Stimulated activated CD4-positive, alpha-beta T cell treated with anti-CD3 and anti-CD28 coated beads, Interleukin-12 subunit alpha, Interleukin-12 subunit beta, amount 100 ng/mL, for 48 hours (primary cell): Measurements from ENCODE around the gene LAMTOR1.
A peak's percentile ranks its signal among the peaks of the same experiment; 100 is the strongest.
"Not testable (repeated sequence)": the region's sequence is repeated elsewhere in the genome, so short reads cannot be mapped to it uniquely, and the experiment has no call there.

Experiments
- DNase-seq, 3 donors: peaks; one replicate each; pipeline ENCODE4 v3.0.0-alpha.2; 2020; ENCODE audit warnings: low read depth in 2 of 3, low spot score in 1 of 3

LAMTOR1 gene

DNA sequence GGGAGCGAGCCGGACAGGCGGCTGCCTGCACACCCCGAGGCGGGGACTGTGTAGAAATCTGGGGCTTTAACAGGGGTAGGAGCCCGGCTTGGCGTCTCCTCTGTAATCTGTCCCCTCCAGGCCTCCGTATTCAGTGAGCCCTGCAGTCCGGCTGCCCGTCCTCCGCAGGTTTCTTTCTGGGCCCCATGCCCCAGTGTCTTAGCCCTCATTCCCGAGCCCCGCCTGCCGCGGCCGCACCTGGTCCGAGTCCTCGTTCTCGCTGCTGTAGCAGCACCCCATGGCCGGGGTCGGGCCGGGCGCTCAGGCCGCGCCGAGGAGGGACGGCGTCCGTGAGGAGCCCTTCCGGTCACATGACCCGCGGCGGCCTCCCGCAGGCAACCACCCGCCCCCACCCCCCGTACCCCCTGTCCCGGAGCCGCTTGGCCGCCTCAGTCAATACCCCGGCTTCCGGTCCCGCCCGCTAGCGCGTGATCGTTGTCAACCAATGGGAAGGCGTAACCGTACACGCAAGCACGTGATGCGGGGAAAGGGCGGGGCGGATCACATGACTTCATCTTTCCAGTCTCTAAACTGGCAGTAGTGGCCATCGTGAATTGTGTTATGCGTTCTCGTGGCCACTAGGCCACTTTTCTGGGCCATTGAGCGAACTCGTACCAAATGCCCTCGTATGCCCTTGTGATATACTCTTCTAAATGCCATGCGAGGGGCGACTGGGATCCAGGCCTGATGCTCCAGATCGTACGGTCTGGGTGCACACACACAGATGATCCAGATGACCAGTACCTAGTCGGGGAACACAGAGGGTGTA lies at the start of gene LAMTOR1:
TSS of gene LAMTOR1 (minus strand) at position 352 of the 808 bp plus-strand sequence. CDS start at position 279, 73 bp downstream.
- peak; percentile 97 to 99 (median 98) for DNase-seq

DNA sequence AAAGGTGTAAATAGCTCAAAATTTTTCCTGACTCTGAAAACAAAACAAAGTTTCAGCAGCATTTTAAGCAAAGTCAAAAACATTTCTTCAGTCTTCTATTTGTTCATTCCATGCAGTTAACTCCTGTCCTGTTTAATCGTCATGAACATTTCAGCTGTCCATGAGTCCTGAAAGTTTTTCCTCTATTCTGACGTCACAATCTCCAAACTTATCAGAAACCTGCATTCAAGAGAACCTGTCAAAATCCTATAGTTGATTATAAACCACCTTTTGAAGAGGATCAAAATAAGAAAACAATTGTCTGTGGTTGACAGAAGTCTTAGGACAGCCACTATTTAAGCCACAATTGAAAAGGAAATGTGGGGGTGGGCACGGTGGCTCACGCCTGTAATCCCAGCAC lies 47.8 kb upstream of the LAMTOR1 start:
- no peak for DNase-seq

DNA sequence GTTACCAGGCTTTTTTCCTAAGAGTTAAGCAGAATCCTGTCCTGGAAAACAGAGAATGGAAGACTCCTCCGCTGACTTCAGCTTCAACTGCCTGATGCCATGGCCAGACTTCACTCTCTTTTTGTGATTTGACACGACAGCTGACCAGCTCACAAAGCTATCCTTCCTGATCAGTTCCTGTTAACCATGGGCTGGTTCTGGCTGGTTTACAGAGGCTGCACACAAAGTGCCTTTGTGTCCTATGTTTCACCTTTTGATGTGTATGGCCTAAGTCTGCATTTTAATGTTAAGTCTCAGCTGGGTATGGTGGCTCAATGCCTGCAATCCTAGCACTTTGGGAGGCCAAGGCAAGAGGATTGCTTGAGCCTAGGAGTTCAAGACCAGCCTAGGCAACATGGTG lies 43.5 kb upstream of the LAMTOR1 start:
- DNase-seq = no peak

DNA sequence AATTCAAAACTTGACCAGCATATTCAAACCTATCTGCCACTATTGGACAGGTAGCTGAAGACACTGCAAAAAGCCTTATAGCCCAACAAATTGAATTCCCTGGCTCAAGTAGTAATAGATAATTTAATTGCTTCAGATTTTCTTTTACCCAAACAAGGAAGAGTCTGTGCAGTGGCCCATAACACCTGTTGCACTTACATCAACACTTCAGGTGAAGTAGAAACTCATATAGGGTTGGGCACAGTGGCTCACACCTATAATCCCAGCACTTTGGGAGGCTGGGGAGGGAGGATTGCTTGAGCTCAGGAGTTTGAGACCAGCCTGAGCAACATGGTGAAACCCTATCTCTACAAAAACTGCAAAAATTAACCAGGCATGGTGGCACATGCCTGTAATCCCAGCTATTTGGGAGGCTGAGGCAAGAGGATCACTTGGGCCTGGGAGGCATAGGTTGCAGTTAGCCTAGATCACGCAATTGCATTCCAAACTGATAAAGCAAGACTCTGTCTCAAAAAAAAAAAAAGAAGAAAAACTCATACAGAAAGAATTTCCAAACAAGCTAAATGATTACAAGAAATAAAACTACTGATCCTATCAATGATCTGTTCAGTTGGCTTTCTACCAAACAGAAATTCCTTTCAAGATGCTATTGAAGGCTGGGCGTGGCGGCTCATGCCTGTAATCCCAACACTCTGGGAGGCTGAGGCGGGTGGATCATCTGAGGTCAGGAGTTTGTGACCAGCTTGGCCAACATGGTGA lies 41.9 kb upstream of the LAMTOR1 start:
- DNase-seq = no peak

DNA sequence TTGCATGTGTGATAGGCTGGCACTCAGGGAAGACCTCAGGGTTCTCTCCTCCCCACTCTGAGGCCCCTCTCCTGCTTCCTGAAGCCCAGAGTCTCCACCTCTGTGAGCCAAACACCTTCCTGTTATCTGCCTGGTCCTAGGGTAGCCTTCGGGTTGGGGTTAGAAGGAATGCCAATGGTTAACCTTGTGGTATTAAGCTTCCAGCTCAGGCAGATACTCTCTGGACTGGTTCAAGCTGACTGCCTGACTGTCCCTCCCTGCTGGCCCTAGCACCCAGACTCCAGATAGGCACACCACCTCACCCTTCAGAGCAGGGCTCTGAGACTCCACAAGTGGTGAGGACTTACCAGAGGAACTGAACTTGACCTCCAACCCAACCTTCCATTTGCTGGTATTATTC lies 39.4 kb upstream of the LAMTOR1 start:
- not testable (repeated sequence) for DNase-seq

DNA sequence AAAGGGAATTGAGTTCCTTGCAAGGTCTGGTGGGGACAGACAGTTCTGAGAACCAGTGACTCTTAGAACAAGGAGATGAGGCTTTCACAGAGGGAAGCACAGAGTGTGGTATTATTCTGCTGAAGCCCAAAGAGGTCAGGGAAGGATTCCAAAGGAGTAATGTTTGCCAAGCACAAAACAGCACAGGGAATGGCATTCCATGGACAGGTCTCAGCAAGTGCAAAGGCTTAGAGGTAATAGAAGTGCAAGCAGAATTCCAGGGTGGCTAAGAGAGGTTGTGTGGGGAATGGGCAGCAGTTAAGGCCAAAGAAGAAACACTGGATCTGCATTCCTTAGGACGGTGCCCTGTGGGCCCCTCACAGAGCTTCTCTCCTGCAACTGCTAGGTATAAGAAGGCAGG lies 39.0 kb upstream of the LAMTOR1 start:
- DNase-seq = not testable (repeated sequence)

DNA sequence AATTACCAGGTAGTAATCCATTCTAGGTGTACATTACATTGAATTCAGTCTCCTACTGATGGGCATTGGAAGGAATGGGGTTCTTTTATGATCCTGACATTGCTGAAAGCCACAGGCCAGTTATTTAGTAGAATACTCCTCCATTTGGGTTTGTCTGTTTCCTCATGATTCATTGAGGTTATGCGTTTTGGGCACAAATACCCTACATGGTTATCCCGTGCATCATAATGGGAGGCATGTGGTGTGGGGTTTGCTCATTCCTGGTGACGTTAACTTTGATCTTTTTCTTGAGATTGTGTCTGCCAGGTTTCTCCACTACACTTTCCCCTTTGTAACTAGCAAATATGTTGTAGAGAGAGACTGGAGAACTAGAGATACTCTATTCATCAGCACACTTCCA lies 38.0 kb upstream of the LAMTOR1 start:
- DNase-seq = peak in 2 of 3 donors; percentile 19 to 27

DNA sequence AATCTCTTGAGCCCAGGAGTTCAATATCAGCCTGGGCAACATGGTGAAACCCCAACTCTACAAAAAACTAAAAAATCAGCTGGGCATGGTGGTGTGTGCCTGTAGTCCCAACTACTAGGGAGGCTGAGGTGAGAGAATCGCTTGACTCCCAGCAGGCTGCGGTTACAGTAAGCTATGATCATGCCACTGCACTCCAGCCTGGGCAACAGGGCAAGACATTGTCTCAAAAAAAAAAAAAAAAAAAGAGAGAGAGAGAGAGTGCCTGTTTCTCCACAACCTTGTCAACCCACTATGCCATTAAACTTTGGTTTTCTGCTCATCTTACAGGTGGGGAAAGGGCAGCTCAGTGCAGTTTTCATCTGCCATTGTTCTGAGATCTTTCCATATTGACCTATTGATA lies 37.6 kb upstream of the LAMTOR1 start:
- DNase-seq = no peak

DNA sequence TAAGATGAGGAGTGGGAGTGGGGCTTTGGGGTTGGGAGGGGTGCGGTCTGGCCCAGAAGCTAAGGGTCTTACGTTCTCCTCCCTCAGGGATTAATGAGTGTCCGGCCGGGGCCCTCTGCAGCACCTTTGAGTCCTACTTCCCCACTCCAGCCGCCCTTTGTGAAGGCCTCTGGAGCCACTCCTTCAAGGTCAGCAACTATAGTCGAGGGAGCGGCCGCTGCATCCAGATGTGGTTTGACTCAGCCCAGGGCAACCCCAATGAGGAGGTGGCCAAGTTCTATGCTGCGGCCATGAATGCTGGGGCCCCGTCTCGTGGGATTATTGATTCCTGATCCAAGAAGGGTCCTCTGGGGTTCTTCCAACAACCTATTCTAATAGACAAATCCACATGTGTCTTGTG lies 36.4 kb upstream of the LAMTOR1 start:
- DNase-seq = no peak

DNA sequence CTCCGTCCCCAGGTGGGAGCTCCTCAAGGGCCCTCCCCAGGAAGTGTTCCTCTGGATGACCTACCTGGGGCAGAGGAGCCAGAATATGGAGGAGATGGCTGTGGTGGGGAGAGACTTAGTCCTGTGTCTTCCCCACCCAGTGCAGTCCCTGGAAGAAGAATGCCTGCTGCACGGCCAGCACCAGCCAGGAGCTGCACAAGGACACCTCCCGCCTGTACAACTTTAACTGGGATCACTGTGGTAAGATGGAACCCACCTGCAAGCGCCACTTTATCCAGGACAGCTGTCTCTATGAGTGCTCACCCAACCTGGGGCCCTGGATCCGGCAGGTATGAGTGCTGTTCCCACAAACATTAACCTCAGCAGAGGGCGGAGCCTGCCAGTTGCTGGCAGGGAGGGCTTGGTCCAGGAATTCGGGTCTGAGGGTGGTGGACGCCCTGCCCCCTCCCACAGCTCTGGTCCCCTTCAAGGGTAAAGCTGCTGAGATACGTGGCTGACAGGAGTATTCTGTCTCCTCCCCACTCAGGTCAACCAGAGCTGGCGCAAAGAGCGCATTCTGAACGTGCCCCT lies 35.8 kb upstream of the LAMTOR1 start:
- no peak for DNase-seq

DNA sequence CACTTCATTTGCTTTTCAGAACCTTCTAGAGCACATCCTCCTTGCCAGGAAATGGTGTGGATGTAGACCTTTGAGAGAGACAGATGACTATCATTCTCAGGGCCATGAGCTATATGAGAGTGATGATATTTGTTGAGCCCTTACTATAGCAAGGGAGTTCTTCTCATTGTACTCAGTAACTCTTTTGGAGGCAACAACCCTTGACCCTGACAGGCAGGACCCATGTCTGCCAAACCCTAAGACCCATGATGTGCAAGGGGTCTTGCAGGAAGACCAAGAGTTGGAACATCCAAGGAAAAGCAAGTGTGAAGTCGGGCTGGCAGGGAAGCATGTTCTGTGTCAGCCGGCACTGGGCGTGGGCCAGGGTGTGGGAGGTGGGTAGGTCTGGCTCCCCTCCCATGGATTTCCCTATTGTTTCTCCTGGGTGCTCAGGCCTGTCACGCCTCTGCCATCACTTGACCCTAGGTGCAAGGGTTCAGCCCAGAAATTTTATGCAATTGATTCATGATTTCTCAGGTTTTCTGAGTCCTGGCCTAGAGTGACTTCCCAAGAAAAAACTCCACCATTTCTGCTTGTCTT lies 33.7 kb upstream of the LAMTOR1 start:
- DNase-seq = no peak

DNA sequence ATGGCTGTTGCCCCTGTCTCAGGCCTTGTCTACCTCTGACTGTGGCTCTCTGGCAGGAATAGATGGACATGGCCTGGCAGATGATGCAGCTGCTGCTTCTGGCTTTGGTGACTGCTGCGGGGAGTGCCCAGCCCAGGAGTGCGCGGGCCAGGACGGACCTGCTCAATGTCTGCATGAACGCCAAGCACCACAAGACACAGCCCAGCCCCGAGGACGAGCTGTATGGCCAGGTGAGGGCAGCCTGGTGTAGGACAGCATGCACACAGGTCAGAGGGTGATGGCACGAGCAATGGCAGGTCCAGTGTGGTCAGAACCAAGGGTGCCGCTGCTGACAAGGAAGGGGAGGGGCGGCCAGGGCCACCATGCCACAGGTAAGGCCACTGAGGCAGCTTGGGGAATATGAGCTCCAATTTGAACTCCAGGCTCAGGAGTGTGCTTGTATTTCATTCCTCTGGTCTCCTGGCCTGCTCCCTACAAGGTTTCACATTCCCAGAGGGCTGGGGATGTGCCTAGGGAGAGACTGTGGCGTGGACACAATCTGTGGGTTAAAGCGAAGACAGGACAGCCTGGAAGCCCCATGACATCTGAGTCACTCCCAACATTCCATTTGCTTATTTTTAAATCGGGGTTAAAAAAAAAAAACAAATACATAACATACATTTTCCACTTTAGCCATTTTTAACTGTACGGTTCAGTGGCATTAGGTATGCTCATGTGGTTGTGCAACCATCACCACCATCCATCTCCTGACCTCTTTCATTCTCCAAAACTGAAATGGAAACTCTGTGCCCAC lies 33.0 kb upstream of the LAMTOR1 start:
- no peak for DNase-seq

DNA sequence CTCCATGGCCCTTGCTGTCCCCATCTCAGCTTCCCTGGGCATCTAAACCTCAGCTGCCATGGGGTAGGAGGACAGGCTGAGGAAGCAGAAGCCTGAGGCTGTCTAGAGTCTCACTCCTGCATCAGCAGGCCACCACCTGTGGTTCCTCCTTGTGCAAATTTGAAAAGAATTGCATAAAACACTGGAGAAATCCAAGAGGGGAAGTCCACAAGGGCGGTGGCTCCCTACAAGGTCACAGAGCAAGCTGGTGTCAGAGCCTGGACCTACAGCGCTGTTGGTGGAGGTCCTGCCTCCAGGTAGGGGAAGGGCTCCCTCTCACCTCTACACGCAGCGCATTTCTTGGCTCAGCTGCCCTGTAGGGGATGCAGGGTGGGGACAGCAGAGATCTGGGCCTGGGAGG lies 32.4 kb upstream of the LAMTOR1 start, which contains the start of gene FOLR3:
TSS of gene FOLR3 (plus strand) at position 253 of the 400 bp plus-strand sequence. CDS start 228 bp downstream, outside the sequence.
- not testable (repeated sequence) for DNase-seq

DNA sequence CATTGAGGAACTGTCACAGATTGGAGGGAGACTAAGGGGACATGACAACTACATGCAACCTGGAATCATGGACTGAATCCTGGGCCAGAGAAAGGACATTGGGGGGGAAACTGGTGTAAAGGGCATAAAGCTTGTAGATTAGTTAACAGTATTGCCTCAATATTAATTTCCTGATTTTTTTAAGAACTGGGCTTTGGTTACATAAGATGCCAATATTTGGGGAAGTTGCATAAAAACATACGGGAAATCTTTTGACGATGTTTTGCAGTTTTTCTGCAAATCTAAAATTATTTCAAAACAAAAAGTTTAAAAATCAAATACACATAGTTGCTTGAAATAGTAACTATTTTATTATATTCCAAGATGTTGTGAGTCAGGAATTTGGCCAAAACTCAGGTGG lies 29.5 kb upstream of the LAMTOR1 start:
- DNase-seq = no peak

DNA sequence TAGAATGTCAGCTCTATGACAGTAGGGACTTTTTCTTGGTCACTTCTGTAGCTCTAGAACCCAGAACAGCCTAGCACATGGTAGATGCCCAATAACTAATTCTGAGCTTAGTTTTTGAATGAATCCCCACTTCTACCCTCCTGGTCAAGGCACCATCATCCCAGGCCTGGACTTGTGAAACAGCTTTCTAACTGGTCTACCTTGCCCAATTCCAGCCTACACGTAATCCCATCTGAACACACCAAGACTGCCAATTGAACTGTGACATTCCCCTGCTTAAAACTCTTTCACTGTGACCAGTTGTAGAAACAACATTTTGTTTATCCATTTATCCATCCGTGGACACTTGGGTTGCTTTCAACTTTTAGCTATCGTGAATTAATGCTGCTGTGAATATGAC lies 26.3 kb upstream of the LAMTOR1 start:
- no peak for DNase-seq

DNA sequence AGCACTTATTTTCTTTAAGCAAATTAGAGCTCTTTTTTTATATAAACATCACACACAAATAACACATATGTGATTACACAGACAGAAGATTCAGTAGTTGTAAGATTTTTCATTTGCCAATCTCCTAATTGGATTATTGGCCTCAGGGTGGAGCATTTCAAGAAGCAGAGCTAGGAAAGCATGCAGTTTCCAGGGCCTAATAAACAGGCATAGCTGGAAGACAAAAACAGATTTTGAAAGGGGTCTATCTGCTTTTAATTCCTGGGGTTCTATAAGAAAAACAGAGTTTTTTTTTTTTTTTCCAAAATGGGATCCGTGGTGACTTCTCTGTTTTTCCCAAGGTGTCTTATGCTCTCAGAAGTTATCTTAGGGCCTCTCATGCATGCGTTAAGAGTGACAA lies 24.8 kb upstream of the LAMTOR1 start:
- DNase-seq = no peak

DNA sequence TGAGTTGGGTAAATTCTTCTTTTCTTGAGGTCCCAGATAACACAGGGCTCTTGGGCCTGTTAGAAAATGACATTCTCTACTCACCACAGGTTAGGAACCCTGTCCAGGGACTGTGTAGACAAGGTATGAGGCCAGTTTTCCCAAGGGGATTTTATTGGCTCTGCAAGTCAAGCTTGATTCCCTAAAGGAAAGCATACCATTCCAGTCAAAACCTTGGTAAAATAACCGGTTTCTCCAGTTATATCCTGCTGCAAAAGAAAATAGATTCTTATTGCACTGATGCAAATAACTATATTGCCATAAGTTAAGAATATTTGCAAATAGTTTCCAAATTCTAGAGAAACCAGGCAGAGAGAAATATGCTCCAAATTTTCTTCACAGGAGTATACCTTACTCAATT lies 22.9 kb upstream of the LAMTOR1 start:
- DNase-seq = no peak

DNA sequence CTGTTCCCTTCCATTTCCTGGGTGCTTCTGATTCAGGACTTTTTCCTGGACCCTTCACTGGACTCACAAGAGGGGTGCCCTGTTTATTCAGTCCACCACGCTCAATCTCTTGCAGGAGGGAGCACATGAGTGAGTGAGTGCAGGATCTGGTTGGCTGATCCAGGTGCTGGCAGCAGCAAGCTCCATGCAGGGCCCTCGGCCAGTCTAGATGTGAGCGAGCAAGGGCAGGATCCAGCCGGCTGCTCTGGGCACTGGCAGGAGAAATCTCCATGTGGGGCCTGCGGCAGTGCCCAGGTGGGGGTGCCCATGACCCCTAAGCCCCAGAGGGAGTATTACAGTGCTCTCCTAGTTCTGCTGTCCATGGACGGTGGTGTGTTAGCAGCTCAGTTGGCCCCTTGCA lies 20.9 kb upstream of the LAMTOR1 start:
- no peak for DNase-seq

DNA sequence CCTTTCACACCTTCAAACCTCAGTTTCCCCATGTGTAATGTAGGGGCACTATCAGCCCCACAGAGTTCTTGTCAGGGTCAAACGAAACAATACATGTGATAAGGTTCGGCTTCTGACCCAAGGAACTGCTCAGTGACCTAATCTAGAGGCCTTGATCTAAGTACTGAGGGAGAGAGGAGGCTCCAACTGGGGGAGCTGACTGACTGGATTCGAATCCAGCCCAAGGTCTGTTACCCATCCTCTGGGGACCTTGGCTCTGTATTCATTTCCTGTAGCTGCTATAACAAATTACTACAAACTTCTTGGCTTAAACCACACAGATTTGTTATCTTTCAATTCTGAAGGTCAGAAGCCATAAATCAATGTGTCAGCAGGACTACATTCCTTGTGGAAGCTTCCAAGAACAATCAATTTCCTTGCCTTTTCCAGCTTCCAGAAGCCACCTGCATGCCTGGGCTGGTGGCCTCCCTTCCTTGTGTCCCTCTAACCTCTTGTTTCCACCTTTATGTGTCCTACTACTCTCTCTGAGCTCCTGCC lies 20.1 kb upstream of the LAMTOR1 start:
- no peak for DNase-seq

DNA sequence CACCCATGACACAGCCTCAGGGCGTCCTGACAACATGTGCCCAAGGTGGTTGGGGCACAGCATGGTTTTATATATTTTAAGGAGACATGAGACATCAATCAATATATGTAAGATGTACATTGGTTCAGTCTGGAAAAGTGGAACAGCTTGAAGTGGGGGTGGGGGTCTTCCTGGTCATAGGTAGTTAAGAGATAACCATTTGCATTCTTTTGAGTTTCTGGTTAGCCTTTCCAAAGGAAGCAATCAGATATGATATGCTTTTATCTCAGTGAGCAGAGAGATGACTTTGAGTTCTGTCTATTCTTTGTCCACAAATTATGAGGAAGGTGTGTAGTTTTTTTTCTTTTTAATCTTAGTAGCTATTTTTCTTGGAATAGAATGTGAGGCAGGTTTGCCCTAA lies 19.5 kb upstream of the LAMTOR1 start:
- DNase-seq = no peak

DNA sequence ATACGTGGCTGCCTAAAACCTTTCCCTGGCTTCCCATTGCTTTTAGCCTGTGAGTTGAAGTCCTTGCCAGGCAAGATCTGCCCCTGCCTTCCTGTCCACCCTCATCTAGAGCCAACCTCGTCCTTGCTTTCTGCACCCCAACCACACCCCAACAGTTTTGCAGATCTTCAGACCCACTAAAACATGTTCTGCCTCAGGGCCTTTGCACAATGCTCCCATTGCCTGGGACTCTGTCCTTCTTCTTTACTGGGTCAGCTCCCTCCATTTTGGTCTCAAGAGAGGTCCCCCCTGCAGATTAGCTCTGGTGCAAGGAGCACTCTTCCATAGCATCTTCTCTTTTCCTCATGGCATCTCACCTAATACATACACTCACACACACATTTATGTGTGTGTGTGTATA lies 17.8 kb upstream of the LAMTOR1 start:
- no peak for DNase-seq
